ENCODE measurements around the gene TMEM184B.
"Not testable (repeated sequence)": the region's sequence is repeated elsewhere in the genome, so short reads cannot be mapped to it uniquely, and the experiment has no call there.

TMEM184B gene

GRCh38 chr22:38239101-38239761 lies 33.6 kb downstream of the TMEM184B start:
- Mint-ChIP-seq H3K4me1 (no peaks in the 10 kb centered on the region), H3K27me3 (no peaks in the 10 kb centered on the region), H3K27ac (no peak overlapping the region), H3K36me3 (peaks cover 16% of the 10 kb centered on the region), H3K4me3 (no peak overlapping the region), H3K9me3 (no peaks in the 10 kb centered on the region)
- CTCF ChIA-PET, result no interaction called here
- DNase-seq, result no peak

- no peak overlapping the region for H3K4me3 Mint-ChIP-seq
- H3K27ac Mint-ChIP-seq, result no peak overlapping the region
- CTCF ChIA-PET, result no interaction called here
- H3K27me3 Mint-ChIP-seq, result no peaks in the 10 kb centered on the region
- no peaks in the 10 kb centered on the region for H3K9me3 Mint-ChIP-seq
- no peak for DNase-seq
- H3K4me1 Mint-ChIP-seq, result no peaks in the 10 kb centered on the region
- peaks cover 12% of the 10 kb centered on the region for H3K36me3 Mint-ChIP-seq
Observed at GRCh38 chr22:38238519-38239071, 34.2 kb downstream of the TMEM184B start.

GRCh38 chr22:38236786-38237185 lies 36.0 kb downstream of the TMEM184B start:
- CTCF ChIA-PET, result interaction anchor here (0.7 kb wide), 1 partner anchor 20 kb away, joined by 3 read pairs; no protein-coding TSS in a partner anchor
- no peak overlapping the region for H3K27ac Mint-ChIP-seq
- peaks cover 13% of the 10 kb centered on the region for H3K36me3 Mint-ChIP-seq
- H3K4me1 Mint-ChIP-seq, result no peaks in the 10 kb centered on the region
- no peaks in the 10 kb centered on the region for H3K9me3 Mint-ChIP-seq
- DNase-seq, result no peak
- H3K27me3 Mint-ChIP-seq, result no peaks in the 10 kb centered on the region
- no peak overlapping the region for H3K4me3 Mint-ChIP-seq

- DNase-seq, result no peak
- Mint-ChIP-seq H3K36me3 (peaks cover 25% of the 10 kb centered on the region), H3K27me3 (no peaks in the 10 kb centered on the region), H3K4me3 (no peak overlapping the region), H3K9me3 (no peaks in the 10 kb centered on the region), H3K4me1 (peaks cover 4% of the 10 kb centered on the region), H3K27ac (no peak overlapping the region)
- CTCF ChIA-PET, result no interaction called here
Observed at GRCh38 chr22:38235240-38235850, 37.5 kb downstream of the TMEM184B start.

- H3K27ac Mint-ChIP-seq, H3K9me3 Mint-ChIP-seq, DNase-seq, H3K4me3 Mint-ChIP-seq, CTCF ChIA-PET, H3K4me1 Mint-ChIP-seq, H3K27me3 Mint-ChIP-seq: not testable (repeated sequence)
- peaks cover 25% of the 10 kb centered on the region for H3K36me3 Mint-ChIP-seq
Observed at GRCh38 chr22:38233856-38234255, 39.0 kb downstream of the TMEM184B start.

GRCh38 chr22:38233427-38233826 lies 39.4 kb downstream of the TMEM184B start:
- peaks cover 12% of the 10 kb centered on the region for H3K4me1 Mint-ChIP-seq
- CTCF ChIA-PET, result no interaction called here
- no peak overlapping the region for H3K4me3 Mint-ChIP-seq
- no peak for DNase-seq
- no peak overlapping the region for H3K27ac Mint-ChIP-seq
- H3K27me3 Mint-ChIP-seq, result no peaks in the 10 kb centered on the region
- peaks cover 28% of the 10 kb centered on the region for H3K36me3 Mint-ChIP-seq
- no peaks in the 10 kb centered on the region for H3K9me3 Mint-ChIP-seq

GRCh38 chr22:38232196-38232595 lies 40.6 kb downstream of the TMEM184B start:
- no peak overlapping the region for H3K4me3 Mint-ChIP-seq
- H3K36me3 Mint-ChIP-seq, result peaks cover 26% of the 10 kb centered on the region
- peaks cover 12% of the 10 kb centered on the region for H3K4me1 Mint-ChIP-seq
- CTCF ChIA-PET, result no interaction called here
- H3K27ac Mint-ChIP-seq, result no peak overlapping the region
- DNase-seq, result no peak
- H3K9me3 Mint-ChIP-seq, result no peaks in the 10 kb centered on the region
- H3K27me3 Mint-ChIP-seq, result no peaks in the 10 kb centered on the region

GRCh38 chr22:38230916-38231315 lies 41.9 kb downstream of the TMEM184B start:
- no peak for DNase-seq
- Mint-ChIP-seq H3K4me1 (peaks cover 12% of the 10 kb centered on the region), H3K9me3 (no peaks in the 10 kb centered on the region), H3K27ac (no peak overlapping the region), H3K27me3 (no peaks in the 10 kb centered on the region), H3K4me3 (no peak overlapping the region), H3K36me3 (peaks cover 26% of the 10 kb centered on the region)
- CTCF ChIA-PET, result interaction anchor here (0.9 to 4.5 kb wide), 7 partner anchors 19 to 178 kb away, joined by 3 to 40 read pairs (median 3); no protein-coding TSS in a partner anchor

- Mint-ChIP-seq H3K36me3 (peaks cover 22% of the 10 kb centered on the region), H3K9me3 (no peaks in the 10 kb centered on the region), H3K4me1 (peaks cover 12% of the 10 kb centered on the region), H3K4me3 (no peak overlapping the region), H3K27ac (no peak overlapping the region), H3K27me3 (no peaks in the 10 kb centered on the region)
- CTCF ChIA-PET, result interaction anchor here (0.9 to 4.5 kb wide), 8 partner anchors 19 to 178 kb away, joined by 3 to 40 read pairs (median 4); no protein-coding TSS in a partner anchor
- peak; percentile 63 for DNase-seq
Observed at GRCh38 chr22:38230108-38230825, 42.5 kb downstream of the TMEM184B start.

GRCh38 chr22:38228873-38229740 lies 43.7 kb downstream of the TMEM184B start:
- Mint-ChIP-seq H3K36me3 (peaks cover 21% of the 10 kb centered on the region), H3K27ac (peak overlapping the region; percentile 84), H3K4me1 (peaks cover 12% of the 10 kb centered on the region), H3K27me3 (no peaks in the 10 kb centered on the region), H3K9me3 (no peaks in the 10 kb centered on the region), H3K4me3 (no peak overlapping the region)
- no peak for DNase-seq
- CTCF ChIA-PET, result interaction anchor here (0.5 to 4.5 kb wide), 9 partner anchors 18 to 177 kb away, joined by 3 to 40 read pairs (median 5); no protein-coding TSS in a partner anchor

GRCh38 chr22:38228326-38228872 lies 44.4 kb downstream of the TMEM184B start:
- peak overlapping the region; percentile 84 for H3K27ac Mint-ChIP-seq
- CTCF ChIA-PET, result interaction anchor here (0.9 to 4.5 kb wide), 4 partner anchors 115 to 176 kb away, joined by 3 to 40 read pairs (median 4); no protein-coding TSS in a partner anchor
- no peak overlapping the region for H3K4me3 Mint-ChIP-seq
- no peak for DNase-seq
- no peaks in the 10 kb centered on the region for H3K27me3 Mint-ChIP-seq
- H3K36me3 Mint-ChIP-seq, result peaks cover 19% of the 10 kb centered on the region
- H3K4me1 Mint-ChIP-seq, result peaks cover 12% of the 10 kb centered on the region
- no peaks in the 10 kb centered on the region for H3K9me3 Mint-ChIP-seq

GRCh38 chr22:38226853-38227649 lies 45.8 kb downstream of the TMEM184B start:
- peaks cover 12% of the 10 kb centered on the region for H3K4me1 Mint-ChIP-seq
- CTCF ChIA-PET, result interaction anchor here (1.7 to 4.5 kb wide), 2 partner anchors 113 to 175 kb away, joined by 6 to 40 read pairs; no protein-coding TSS in a partner anchor
- H3K9me3 Mint-ChIP-seq, result no peaks in the 10 kb centered on the region
- no peak overlapping the region for H3K4me3 Mint-ChIP-seq
- DNase-seq, result no peak
- no peaks in the 10 kb centered on the region for H3K27me3 Mint-ChIP-seq
- H3K27ac Mint-ChIP-seq, result no peak overlapping the region
- H3K36me3 Mint-ChIP-seq, result peaks cover 18% of the 10 kb centered on the region
